ENCODE measurements around the gene TSPAN5.

GRCh38 chr4:98641376-98641775 is 17.0 kb downstream of the TSPAN5 start:
- TF ChIP-seq CTCF (IDR thresholded peaks at IDR 0.05) = no peak
- TF ChIP-seq POLR2A (IDR thresholded peaks at IDR 0.05) = no peak

Measured in lower leg skin (tissue), 3 donors.